GM19238 (cell line): ENCODE data around the gene HOXA6.

Source experiments
- DNase-seq: peaks from one replicate; pipeline ENCODE4 v3.0.0; 2011; ENCODE audit warnings: low spot score; ENCODE audit not compliant: insufficient read length

Gene HOXA6

GRCh38 chr7:27124096-27124901 lies 23.3 kb downstream of the HOXA6 start:
- DNase-seq: no peak

GRCh38 chr7:27123477-27124053 lies 24.0 kb downstream of the HOXA6 start:
- no peak for DNase-seq

GRCh38 chr7:27123007-27123476 lies 24.5 kb downstream of the HOXA6 start:
- DNase-seq: no peak

GRCh38 chr7:27122077-27122910 lies 25.3 kb downstream of the HOXA6 start:
- DNase-seq: no peak

- DNase-seq: no peak
Observed at GRCh38 chr7:27121684-27122076, 25.9 kb downstream of the HOXA6 start.

GRCh38 chr7:27119412-27119911 lies 28.1 kb downstream of the HOXA6 start:
- no peak for DNase-seq

- no peak for DNase-seq
Observed at GRCh38 chr7:27118580-27118979, 29.0 kb downstream of the HOXA6 start.

- DNase-seq: no peak
Observed at GRCh38 chr7:27117887-27118491, 29.6 kb downstream of the HOXA6 start.

- no peak for DNase-seq
Observed at GRCh38 chr7:27116962-27117886, 30.4 kb downstream of the HOXA6 start.

- DNase-seq: no peak
Observed at GRCh38 chr7:27116031-27116961, 31.3 kb downstream of the HOXA6 start.

GRCh38 chr7:27115221-27116026 lies 32.1 kb downstream of the HOXA6 start:
- no peak for DNase-seq

GRCh38 chr7:27114881-27115220 lies 32.7 kb downstream of the HOXA6 start:
- DNase-seq: no peak

- DNase-seq: no peak
Observed at GRCh38 chr7:27113991-27114769, 33.4 kb downstream of the HOXA6 start.

- no peak for DNase-seq
Observed at GRCh38 chr7:27112955-27113949, 34.3 kb downstream of the HOXA6 start.

- no peak for DNase-seq
Observed at GRCh38 chr7:27112361-27112760, 35.2 kb downstream of the HOXA6 start.

GRCh38 chr7:27111751-27112277 lies 35.8 kb downstream of the HOXA6 start:
- no peak for DNase-seq
